ENCODE data around the gene PALD1. TPM values are rescaled to one million over a fixed set of nuclear protein-coding genes. Genes with fewer than 3 reads are reported as not detected.
A peak's percentile ranks its signal among the peaks of the same experiment; 100 is the strongest.

Gene PALD1
- total RNA-seq, 4 donors from 2014 or later: 6.2 to 12.1 (median 7.7) TPM

DNA sequence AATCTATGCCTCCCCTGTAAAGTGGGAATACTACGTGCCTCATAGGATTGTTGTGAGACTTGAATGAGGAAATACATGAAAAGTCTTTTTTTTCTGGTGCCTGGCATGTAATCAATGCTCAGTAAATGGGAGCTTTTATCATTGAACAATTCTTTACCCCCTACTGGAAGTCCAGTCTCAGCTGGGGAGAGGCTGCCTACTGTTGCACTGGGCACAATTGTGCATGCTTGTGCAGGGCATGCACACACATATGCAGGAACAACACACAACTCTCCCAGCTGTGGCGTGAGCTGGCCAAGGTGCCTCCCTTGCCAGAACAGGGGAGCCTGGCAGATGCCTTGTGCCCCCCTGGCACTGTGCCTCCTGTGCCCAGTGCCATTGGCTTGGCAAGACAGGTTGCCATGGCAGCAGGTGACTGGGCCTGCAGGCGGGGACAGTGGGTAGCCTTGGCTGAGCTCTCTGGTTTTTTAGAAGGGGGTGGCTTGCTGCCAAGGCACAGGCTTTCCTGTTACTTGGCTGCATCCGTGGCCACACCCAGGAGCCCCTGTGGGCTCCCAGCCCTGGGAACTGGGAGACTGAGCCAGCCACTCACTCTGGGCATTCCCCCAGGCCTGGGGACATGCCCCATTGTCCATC, 16.1 kb upstream of the PALD1 start:
- TF ChIP-seq CTCF (IDR thresholded peaks at IDR 0.05) (no peak), POLR2AphosphoS5 (IDR thresholded peaks at IDR 0.05) (peak in 1 of 3 donors; percentile 6)
- Histone ChIP-seq H3K9me3 (no peaks in the 10 kb centered on the region), H3K36me3 (no peaks in the 10 kb centered on the region), H3K27ac (no peak overlapping the region), H3K4me1 (peaks cover 33% of the 10 kb centered on the region), H3K4me3 (no peak overlapping the region), H3K27me3 (peaks cover 9% of the 10 kb centered on the region)
- no peak for DNase-seq (ENCODE audit: low spot score in 2 of 2)
- WGBS: 20% methylated on average over 3 of the region's 4 CpGs

GRCh38 chr10:70465278-70465677, 13.3 kb upstream of the PALD1 start:
- H3K4me3 ChIP-seq: no peak overlapping the region
- H3K9me3 ChIP-seq: no peaks in the 10 kb centered on the region
- no peak overlapping the region for H3K27ac ChIP-seq
- peaks cover 19% of the 10 kb centered on the region for H3K4me1 ChIP-seq
- DNase-seq (ENCODE audit: low spot score in 2 of 2): no peak
- 94% methylated on average over 4 of the region's 4 CpGs for WGBS
- no peaks in the 10 kb centered on the region for H3K27me3 ChIP-seq
- TF ChIP-seq POLR2A (IDR thresholded peaks at IDR 0.05) (no peak), CTCF (IDR thresholded peaks at IDR 0.05) (no peak)
- H3K36me3 ChIP-seq: no peaks in the 10 kb centered on the region

GRCh38 chr10:70465832-70466231, 12.7 kb upstream of the PALD1 start:
- H3K27me3 ChIP-seq: no peaks in the 10 kb centered on the region
- H3K9me3 ChIP-seq: no peaks in the 10 kb centered on the region
- H3K4me1 ChIP-seq: peaks cover 19% of the 10 kb centered on the region
- no peak overlapping the region for H3K27ac ChIP-seq
- no peaks in the 10 kb centered on the region for H3K36me3 ChIP-seq
- TF ChIP-seq CTCF (IDR thresholded peaks at IDR 0.05) (no peak), POLR2A (IDR thresholded peaks at IDR 0.05) (no peak), EP300 (IDR thresholded peaks at IDR 0.05) (no peak), POLR2AphosphoS5 (IDR thresholded peaks at IDR 0.05) (no peak)
- DNase-seq (ENCODE audit: low spot score in 2 of 2): no peak
- WGBS: 88% methylated on average over 2 of the region's 2 CpGs
- no peak overlapping the region for H3K4me3 ChIP-seq

DNA sequence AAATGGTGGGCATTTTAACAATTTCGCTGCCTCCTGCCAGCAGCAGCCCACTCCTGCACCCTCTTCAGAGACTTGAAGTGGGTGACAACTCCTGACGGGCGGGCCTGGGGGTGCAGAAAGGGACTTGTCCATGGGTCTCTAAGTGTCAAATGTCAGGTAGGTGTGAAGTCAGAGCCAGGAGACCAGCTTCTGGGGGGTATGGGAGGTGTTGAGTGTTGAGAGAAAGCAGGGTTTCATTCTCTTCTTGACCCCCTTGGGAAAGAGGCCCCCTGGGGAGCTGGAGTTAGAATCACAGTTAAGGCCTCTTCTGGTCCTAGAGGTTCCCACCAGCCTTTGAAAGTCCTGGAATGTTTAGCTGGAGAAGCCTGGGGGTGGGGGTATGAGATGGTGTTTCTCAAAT, 11.6 kb upstream of the PALD1 start:
- no peak for TF ChIP-seq EP300 (IDR thresholded peaks at IDR 0.05)
- no peak for TF ChIP-seq CTCF (IDR thresholded peaks at IDR 0.05)
- no peak for TF ChIP-seq POLR2AphosphoS5 (IDR thresholded peaks at IDR 0.05)
- no peak for TF ChIP-seq POLR2A (IDR thresholded peaks at IDR 0.05)
- Histone ChIP-seq H3K4me3 (no peak overlapping the region), H3K36me3 (no peaks in the 10 kb centered on the region), H3K4me1 (peaks cover 14% of the 10 kb centered on the region), H3K27me3 (no peaks in the 10 kb centered on the region), H3K9me3 (no peaks in the 10 kb centered on the region), H3K27ac (no peak overlapping the region)
- DNase-seq (ENCODE audit: low spot score in 2 of 2): no peak
- WGBS: 100% methylated on average over 3 of the region's 3 CpGs

- peaks cover 5% of the 10 kb centered on the region for H3K4me1 ChIP-seq
- H3K27me3 ChIP-seq: peaks cover 8% of the 10 kb centered on the region
- WGBS: 55% methylated on average over 8 of the region's 8 CpGs
Observed at GRCh38 chr10:70472799-70473454, 5.6 kb upstream of the PALD1 start.

More at GRCh38 chr10:70472799-70473454, 5.6 kb upstream of the PALD1 start:
- TF ChIP-seq CTCF (IDR thresholded peaks at IDR 0.05): no peak
- no peak for TF ChIP-seq POLR2A (IDR thresholded peaks at IDR 0.05)
- no peak for TF ChIP-seq POLR2AphosphoS5 (IDR thresholded peaks at IDR 0.05)
- TF ChIP-seq EP300 (IDR thresholded peaks at IDR 0.05): no peak
- Histone ChIP-seq H3K4me3 (no peak overlapping the region), H3K9me3 (no peaks in the 10 kb centered on the region), H3K27ac (no peak overlapping the region), H3K36me3 (no peaks in the 10 kb centered on the region)
- DNase-seq (ENCODE audit: low spot score in 2 of 2): no peak

All from suprapubic skin (tissue), 4 donors.